Fibroblast of villous mesenchyme (primary cell): ENCODE measurements around the gene SUSD4. TPM values are rescaled to one million over a fixed set of nuclear protein-coding genes. Genes with fewer than 3 reads are reported as not detected.

Source experiments
- DNase-seq: peaks from one replicate; pipeline ENCODE4 v3.0.0-alpha.2; 2010; ENCODE audit warnings: low read depth
- H3K4me3 ChIP-seq: 2 replicates; pipeline ENCODE4 v1.5.1; 2011; ENCODE audit warnings: low read depth, mild to moderate bottlenecking, low read length
- total RNA-seq: library from RNA; depleted of rRNA; stranded (reverse); fragments of >200 nt; gene quantifications from 2 replicates; pipeline ENCODE4 v1.2.3, GENCODE V29; 2012
- TF ChIP-seq, protein P1 (sequence below): IDR thresholded peaks from 2 replicates; pipeline ENCODE4 v1.5.1; 2012; ENCODE audit warnings: low read depth, mild to moderate bottlenecking, low read length; ENCODE audit not compliant: insufficient read depth

SUSD4 gene
- total RNA-seq, 1 donor: not detected

DNA sequence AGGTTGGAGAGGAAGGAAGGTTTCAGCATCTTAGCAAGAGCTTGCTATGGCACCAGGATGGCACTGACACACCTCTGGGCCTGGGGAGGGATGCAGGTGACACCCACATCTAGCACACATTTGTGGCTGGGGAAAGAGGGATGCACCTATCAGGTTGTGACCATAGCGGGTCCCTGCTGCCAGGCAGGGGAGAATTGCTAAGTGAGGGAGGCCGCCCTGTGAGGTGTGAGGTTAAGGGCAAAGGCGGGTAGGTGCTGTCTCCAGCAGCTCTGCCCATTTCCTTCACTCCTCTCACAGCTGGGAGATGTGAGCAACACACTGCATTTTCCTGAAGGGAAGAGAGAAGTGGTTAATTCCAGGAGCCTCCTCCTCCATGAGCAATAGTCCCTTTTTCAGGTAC, 137.7 kb downstream of the SUSD4 start:
- H3K4me3 ChIP-seq: no peak overlapping the region
- no peak for DNase-seq
- TF ChIP-seq, protein P1, sequence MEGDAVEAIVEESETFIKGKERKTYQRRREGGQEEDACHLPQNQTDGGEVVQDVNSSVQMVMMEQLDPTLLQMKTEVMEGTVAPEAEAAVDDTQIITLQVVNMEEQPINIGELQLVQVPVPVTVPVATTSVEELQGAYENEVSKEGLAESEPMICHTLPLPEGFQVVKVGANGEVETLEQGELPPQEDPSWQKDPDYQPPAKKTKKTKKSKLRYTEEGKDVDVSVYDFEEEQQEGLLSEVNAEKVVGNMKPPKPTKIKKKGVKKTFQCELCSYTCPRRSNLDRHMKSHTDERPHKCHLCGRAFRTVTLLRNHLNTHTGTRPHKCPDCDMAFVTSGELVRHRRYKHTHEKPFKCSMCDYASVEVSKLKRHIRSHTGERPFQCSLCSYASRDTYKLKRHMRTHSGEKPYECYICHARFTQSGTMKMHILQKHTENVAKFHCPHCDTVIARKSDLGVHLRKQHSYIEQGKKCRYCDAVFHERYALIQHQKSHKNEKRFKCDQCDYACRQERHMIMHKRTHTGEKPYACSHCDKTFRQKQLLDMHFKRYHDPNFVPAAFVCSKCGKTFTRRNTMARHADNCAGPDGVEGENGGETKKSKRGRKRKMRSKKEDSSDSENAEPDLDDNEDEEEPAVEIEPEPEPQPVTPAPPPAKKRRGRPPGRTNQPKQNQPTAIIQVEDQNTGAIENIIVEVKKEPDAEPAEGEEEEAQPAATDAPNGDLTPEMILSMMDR: no peak

DNA sequence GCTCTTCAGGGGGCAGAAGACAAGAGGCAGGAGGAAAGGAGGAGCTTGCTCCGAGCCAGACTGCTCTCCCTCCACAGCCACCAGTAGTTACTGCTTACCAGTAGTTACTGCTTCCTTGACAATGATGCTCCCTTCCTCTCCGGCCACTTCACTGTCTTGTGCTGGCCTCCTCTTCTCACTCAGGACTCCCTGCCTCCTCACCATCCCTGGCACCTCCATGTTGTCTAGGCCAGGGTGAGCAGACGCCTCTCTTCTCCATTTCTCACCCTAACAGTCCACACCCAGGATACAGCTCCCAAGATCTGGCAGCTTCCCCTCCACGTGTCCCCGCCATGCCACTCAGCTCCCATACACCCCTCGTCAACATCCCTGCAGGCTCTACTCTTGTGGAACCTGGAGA, 138.5 kb downstream of the SUSD4 start:
- no peak overlapping the region for H3K4me3 ChIP-seq
- no peak for DNase-seq
- TF ChIP-seq, protein P1: no peak

DNA sequence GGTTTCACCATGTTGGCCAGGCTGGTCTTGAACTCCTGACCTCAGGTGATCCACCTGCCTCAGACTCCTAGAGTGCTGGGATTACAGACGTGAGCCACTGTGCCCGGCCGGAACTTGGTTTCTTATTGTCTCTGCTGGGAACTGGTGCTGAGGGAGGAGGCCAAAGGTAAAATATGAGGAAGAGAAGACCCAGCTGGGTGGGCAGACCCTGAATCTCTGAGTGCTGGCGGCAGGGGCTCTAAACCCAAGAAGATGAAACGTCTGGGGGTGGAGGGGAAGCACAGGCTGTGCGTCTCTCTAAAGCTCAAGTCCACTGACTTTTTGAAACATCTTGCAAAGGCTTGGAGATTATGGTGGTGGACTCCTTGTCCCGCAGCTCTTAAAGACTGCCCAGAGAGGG, 138.9 kb downstream of the SUSD4 start:
- TF ChIP-seq, protein P1: no peak
- no peak overlapping the region for H3K4me3 ChIP-seq
- DNase-seq: no peak

DNA sequence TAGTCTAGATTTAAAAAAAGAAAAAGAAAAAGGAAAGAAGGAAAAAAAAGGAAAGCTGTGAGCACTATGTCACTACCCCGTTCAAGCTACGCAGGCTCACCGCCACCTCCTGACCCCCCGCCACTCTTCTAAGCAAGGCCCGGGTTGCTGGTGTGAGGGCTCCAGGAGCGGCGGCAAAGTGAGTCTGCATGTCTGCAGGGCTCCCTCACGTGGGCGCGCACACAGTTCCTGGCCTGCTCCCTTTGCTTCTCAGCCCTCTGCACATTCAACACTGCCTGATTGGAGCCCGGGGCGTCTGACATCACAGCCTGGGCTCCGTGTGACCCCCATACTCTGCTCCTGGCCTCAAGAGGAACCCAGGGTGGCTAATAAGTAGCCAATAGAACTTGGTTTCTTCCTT, 139.5 kb downstream of the SUSD4 start:
- no peak overlapping the region for H3K4me3 ChIP-seq
- TF ChIP-seq, protein P1: no peak
- DNase-seq: no peak

DNA sequence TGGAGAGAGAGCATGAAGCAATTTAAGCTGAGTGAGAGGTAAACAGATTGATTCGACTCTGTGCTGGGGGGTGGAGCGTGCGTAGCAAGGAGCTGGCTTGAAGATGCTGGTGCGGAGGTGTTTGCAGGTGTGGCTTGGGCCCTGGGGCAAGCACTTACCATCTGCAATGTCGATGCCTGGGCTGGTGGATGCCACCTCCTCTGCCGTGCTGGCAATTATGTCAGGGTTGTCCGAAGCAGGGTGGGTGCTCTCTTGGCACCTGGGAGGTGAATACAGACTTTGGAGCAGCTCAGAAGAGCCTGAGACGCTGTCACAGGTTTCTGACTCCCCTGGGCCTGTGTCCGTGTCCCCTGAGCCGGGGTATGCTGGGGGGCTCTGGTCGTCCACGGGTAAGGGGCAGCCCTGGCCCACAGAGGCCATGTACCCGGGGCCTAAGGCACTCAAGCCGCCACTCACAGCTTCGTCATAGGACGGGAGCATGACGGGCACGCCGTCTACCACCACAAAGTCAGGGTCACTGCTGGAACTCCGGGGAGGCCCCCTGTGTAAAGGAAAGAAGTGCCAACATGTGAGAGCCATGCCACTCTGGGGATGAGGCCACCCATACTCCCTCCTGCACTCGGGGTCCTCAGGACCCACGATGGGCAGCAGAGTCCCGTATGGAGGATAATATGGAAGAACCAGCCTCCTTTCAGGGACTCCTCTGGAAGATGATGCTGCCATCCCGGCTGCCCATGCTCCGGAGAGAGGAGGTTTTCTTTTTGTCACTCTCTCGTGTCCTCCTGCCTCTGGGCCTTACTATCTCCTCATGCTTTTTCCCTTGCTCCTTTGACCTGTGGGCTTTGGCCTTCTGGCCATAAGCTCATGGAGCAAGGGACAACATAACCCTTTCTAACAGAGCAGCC, 140.6 kb downstream of the SUSD4 start:
- TF ChIP-seq, protein P1: no peak

DNA sequence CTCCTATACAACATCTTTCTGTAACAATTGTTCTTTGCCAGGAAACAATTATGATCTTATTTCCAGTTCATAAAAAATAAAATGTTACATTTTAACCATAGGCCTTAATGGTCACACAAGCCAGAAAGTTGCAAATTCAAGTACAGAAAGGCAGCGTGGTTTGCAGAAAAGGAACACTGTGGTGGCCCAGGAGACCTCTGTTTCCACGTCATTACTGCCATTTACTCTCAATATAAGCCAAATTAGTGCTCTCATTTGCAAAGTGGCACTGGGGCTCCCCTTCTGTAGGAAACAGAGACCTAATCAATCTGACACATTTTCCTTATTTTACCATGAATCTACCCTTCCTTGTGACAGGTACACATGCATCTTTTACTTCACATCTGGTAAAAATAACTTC, 141.6 kb downstream of the SUSD4 start:
- TF ChIP-seq, protein P1: no peak
- H3K4me3 ChIP-seq: no peak overlapping the region
- no peak for DNase-seq

More for the DNA sequence above, 140.6 kb downstream of the SUSD4 start:
- no peak for DNase-seq
- H3K4me3 ChIP-seq: no peak overlapping the region

DNA sequence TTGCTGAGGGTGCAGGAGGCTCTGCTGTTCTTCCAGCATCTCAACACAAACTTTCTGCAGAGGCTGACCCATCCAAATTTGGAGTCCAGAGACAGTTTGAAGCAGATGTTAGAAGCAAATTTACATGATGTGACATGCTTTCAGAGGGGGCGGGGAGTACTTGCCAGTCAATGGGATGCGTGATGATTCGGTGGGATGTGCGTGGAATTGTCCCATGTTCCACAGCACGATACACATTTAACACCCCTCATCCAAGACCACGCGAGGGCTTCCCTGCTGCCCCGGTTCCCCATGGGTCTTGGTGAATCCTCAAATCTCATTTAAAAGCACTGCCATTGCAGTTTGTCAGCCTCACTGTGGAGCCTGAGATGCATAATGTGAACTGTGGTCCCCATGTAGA, 142.3 kb downstream of the SUSD4 start:
- DNase-seq: no peak
- H3K4me3 ChIP-seq: no peak overlapping the region

More for the DNA sequence above, 142.3 kb downstream of the SUSD4 start:
- TF ChIP-seq, protein P1: no peak
